Thoracic aorta (tissue), 2 donors: ENCODE data around the gene ATP6V0E1. TPM values are rescaled to one million over a fixed set of nuclear protein-coding genes. Genes with fewer than 3 reads are reported as not detected.
A peak's percentile ranks its signal among the peaks of the same experiment; 100 is the strongest.

ENCODE experiments used
- ATAC-seq: fragments of 150-250 bp; one replicate; pipeline ENCODE4 v1.8.0; 2017; ENCODE audit warnings: low read depth; ENCODE audit not compliant: insufficient number of reproducible peaks, low FRiP score
- DNase-seq: peaks from one replicate; pipeline ENCODE4 v3.0.0-alpha.2; 2020; ENCODE audit warnings: low spot score
- H3K27ac ChIP-seq, 2 donors: fragments of 200-600 bp; sonication (generic); 1 replicate in 1 of 2; 2 replicates in 1 of 2; pipeline ENCODE4 v1.5.1; 2016; ENCODE audit warnings: mild to moderate bottlenecking in 2 of 2, moderate library complexity in 2 of 2
- H3K27me3 ChIP-seq: fragments of 200-600 bp; sonication (generic); replicated peaks from 2 replicates; pipeline ENCODE4 v1.6.0; 2016; ENCODE audit warnings: mild to moderate bottlenecking; ENCODE audit not compliant: insufficient read depth
- H3K36me3 ChIP-seq: fragments of 200-600 bp; sonication (generic); one replicate; pipeline ENCODE4 v1.5.1; 2016
- H3K4me1 ChIP-seq, 2 donors: fragments of 200-600 bp; sonication (generic); 1 replicate in 1 of 2; 2 replicates in 1 of 2; pipeline versions ENCODE4 v1.5.1 to v1.6.0; 2016; ENCODE audit warnings: low read depth in 2 of 2, mild to moderate bottlenecking in 1 of 2; ENCODE audit not compliant: control insufficient read depth in 1 of 2
- H3K4me3 ChIP-seq: fragments of 200-600 bp; sonication (generic); 2 replicates; pipeline ENCODE4 v1.5.1; 2016; ENCODE audit warnings: mild to moderate bottlenecking
- H3K9me3 ChIP-seq: fragments of 200-600 bp; sonication (generic); 2 replicates; pipeline ENCODE4 v1.5.1; 2016
- CTCF ChIP-seq: fragments of 200-600 bp; sonication (generic); IDR thresholded peaks from one replicate; pipeline ENCODE4 v1.5.1; 2019; ENCODE audit warnings: antibody characterized with exemption
- total RNA-seq, 2 donors: library from RNA; depleted of rRNA; stranded (reverse); fragments of >200 nt; gene quantifications; one replicate each; pipeline versions ENCODE4 v1.1.0 to v1.2.3, GENCODE V29; 2016

Gene ATP6V0E1
- total RNA-seq, 2 donors from 2014 or later: 117 to 123 TPM

DNA sequence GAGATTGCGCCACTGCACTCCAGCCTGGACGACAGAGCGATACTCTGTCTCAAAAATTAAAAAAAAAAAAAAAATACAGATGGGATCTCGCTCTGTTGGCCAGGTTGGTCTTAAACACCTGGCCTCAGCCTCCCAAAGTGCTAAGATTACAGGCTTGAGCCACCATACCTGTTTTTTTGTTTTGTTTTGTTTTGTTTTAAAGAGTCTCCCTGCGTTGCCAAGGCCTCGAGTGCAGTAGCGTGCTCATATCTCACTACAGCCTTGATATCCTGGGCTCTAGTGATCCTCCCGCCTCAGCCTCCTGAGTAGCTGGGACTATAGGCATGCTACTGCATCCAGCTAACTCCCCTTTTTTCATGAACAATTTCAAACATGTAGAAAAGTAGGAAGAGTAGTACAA, 7.2 kb downstream of the ATP6V0E1 start:
- Histone ChIP-seq H3K27ac (no peak overlapping the region), H3K27me3 (no peaks in the 10 kb centered on the region), H3K4me1 (peaks cover 18 to 26% of the 10 kb centered on the region in 2 donors), H3K4me3 (no peak overlapping the region), H3K36me3 (peaks cover 15% of the 10 kb centered on the region), H3K9me3 (no peaks in the 10 kb centered on the region)
- DNase-seq: no peak
- ATAC-seq: no peak
- no peak for TF ChIP-seq CTCF

- no peak for DNase-seq
- Histone ChIP-seq H3K36me3 (peaks cover 19% of the 10 kb centered on the region), H3K4me3 (no peak overlapping the region), H3K27me3 (no peaks in the 10 kb centered on the region), H3K4me1 (peaks cover 5 to 9% of the 10 kb centered on the region in 2 donors), H3K9me3 (no peaks in the 10 kb centered on the region), H3K27ac (no peak overlapping the region)
- no peak for TF ChIP-seq CTCF
- ATAC-seq: no peak
Observed at GRCh38 chr5:172994405-172994804, 10.8 kb downstream of the ATP6V0E1 start.

- TF ChIP-seq CTCF: no peak
- peak overlapping the region; percentile 9 to 23 for H3K27ac ChIP-seq
- no peak for ATAC-seq
Observed at GRCh38 chr5:172999372-172999973, 15.9 kb downstream of the ATP6V0E1 start.

DNA sequence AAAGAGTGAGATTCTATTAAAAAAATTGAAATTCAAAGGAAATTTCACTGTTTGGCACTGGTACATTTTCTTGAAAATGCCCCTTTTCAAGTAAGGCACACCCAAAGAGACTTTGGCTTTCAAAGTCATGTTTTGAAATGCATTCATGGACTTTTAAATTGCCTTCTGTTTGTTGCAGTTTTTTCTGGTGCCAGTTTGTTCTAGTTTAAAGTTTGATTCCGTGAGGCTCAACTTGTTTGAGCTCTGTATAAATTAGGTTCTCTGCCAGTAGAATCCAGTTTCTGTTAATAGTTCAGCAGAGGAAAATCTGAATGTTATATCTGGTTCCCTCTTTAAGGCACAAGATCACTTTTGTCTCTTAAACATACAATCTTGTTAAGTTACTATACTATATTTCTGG, 16.4 kb downstream of the ATP6V0E1 start:
- Histone ChIP-seq H3K27ac (peak overlapping the region; percentile 9 to 23), H3K9me3 (no peaks in the 10 kb centered on the region), H3K36me3 (peaks cover 9% of the 10 kb centered on the region), H3K4me1 (peaks cover 26 to 45% of the 10 kb centered on the region in 2 donors), H3K4me3 (no peak overlapping the region), H3K27me3 (no peaks in the 10 kb centered on the region)
- TF ChIP-seq CTCF: no peak
- DNase-seq (no peak), ATAC-seq (no peak)

More at GRCh38 chr5:172999372-172999973, 15.9 kb downstream of the ATP6V0E1 start:
- Histone ChIP-seq H3K4me1 (peaks cover 26 to 45% of the 10 kb centered on the region in 2 donors), H3K9me3 (no peaks in the 10 kb centered on the region), H3K4me3 (no peak overlapping the region), H3K27me3 (no peaks in the 10 kb centered on the region), H3K36me3 (peaks cover 12% of the 10 kb centered on the region)
- DNase-seq: no peak

- Histone ChIP-seq H3K27ac (no peak overlapping the region), H3K27me3 (no peaks in the 10 kb centered on the region), H3K9me3 (no peaks in the 10 kb centered on the region), H3K4me1 (peaks cover 26 to 45% of the 10 kb centered on the region in 2 donors), H3K36me3 (no peaks in the 10 kb centered on the region), H3K4me3 (no peak overlapping the region)
- ATAC-seq: no peak
- no peak for TF ChIP-seq CTCF
- DNase-seq: no peak
Observed at GRCh38 chr5:173001229-173001841, 17.8 kb downstream of the ATP6V0E1 start.
